H9 (cell line): ENCODE results near the gene EFCC1. TPM values are rescaled to one million over a fixed set of nuclear protein-coding genes. Genes with fewer than 3 reads are reported as not detected.

ENCODE experiments used
- DNase-seq: peaks from one replicate; pipeline ENCODE4 v3.0.0-alpha.2; 2017
- H2AFZ ChIP-seq: one replicate; pipeline ENCODE4 v1.6.1; 2013; ENCODE audit warnings: mild to moderate bottlenecking, low read length, control low read depth, moderate library complexity
- H2AK5ac ChIP-seq: 2 replicates; pipeline ENCODE4 v1.6.1; 2013; ENCODE audit warnings: low read length, control low read depth, mixed read lengths; ENCODE audit not compliant: insufficient read length
- H2BK120ac ChIP-seq: one replicate; pipeline ENCODE4 v1.6.1; 2013; ENCODE audit warnings: low read depth, mild to moderate bottlenecking, low read length, control low read depth, inconsistent platforms; ENCODE audit not compliant: poor library complexity, severe bottlenecking
- H2BK12ac ChIP-seq: 2 replicates; pipeline ENCODE4 v1.6.1; 2013; ENCODE audit warnings: low read length, control low read depth, mixed read lengths, low read depth; ENCODE audit not compliant: insufficient read length
- H2BK15ac ChIP-seq: 2 replicates; pipeline ENCODE4 v1.6.1; 2013; ENCODE audit warnings: low read depth, low read length, control low read depth
- H2BK20ac ChIP-seq: one replicate; pipeline ENCODE4 v1.6.1; 2013; ENCODE audit warnings: low read depth, mild to moderate bottlenecking, low read length, control low read depth, inconsistent platforms; ENCODE audit not compliant: poor library complexity, severe bottlenecking
- H2BK5ac ChIP-seq: 2 replicates; pipeline ENCODE4 v1.6.1; 2013; ENCODE audit warnings: low read length, control low read depth, mixed read lengths; ENCODE audit not compliant: insufficient read length
- H3K14ac ChIP-seq: 2 replicates; pipeline ENCODE4 v1.6.1; 2013; ENCODE audit warnings: low read length, control low read depth; ENCODE audit not compliant: insufficient read depth
- H3K18ac ChIP-seq: 2 replicates; pipeline ENCODE4 v1.6.1; 2013; ENCODE audit warnings: low read depth, mild to moderate bottlenecking, mixed read lengths, low read length, control low read depth; ENCODE audit not compliant: insufficient read length
- H3K23ac ChIP-seq: 2 replicates; pipeline ENCODE4 v1.6.1; 2013; ENCODE audit warnings: low read length, control low read depth, mixed read lengths, low read depth; ENCODE audit not compliant: insufficient read length
- H3K23me2 ChIP-seq: 2 replicates; pipeline ENCODE4 v1.6.1; 2013; ENCODE audit warnings: low read depth, mild to moderate bottlenecking, mixed read lengths, low read length, control low read depth; ENCODE audit not compliant: insufficient read length, poor library complexity, severe bottlenecking
- H3K27ac ChIP-seq: 2 replicates; pipeline ENCODE4 v1.5.1; 2013; ENCODE audit warnings: low read length, control low read depth, mixed read lengths, low read depth; ENCODE audit not compliant: insufficient read length
- H3K27me3 ChIP-seq: 2 replicates; pipeline ENCODE4 v1.6.1; 2013; ENCODE audit warnings: low read length, control low read depth, inconsistent platforms; ENCODE audit not compliant: insufficient read depth
- H3K4ac ChIP-seq: 2 replicates; pipeline ENCODE4 v1.6.1; 2013; ENCODE audit warnings: low read depth, mild to moderate bottlenecking, control low read depth, inconsistent platforms, low read length, moderate library complexity
- H3K4me1 ChIP-seq: 2 replicates; pipeline ENCODE4 v1.6.1; 2013; ENCODE audit warnings: low read length, control low read depth, inconsistent platforms; ENCODE audit not compliant: insufficient read depth
- H3K4me2 ChIP-seq: 2 replicates; pipeline ENCODE4 v1.6.1; 2013; ENCODE audit warnings: low read length, control low read depth, mixed read lengths; ENCODE audit not compliant: insufficient read length, insufficient read depth
- H3K56ac ChIP-seq: 2 replicates; pipeline ENCODE4 v1.6.1; 2013; ENCODE audit warnings: low read depth, mild to moderate bottlenecking, mixed read lengths, low read length, control low read depth; ENCODE audit not compliant: insufficient read length
- H3K79me1 ChIP-seq: 2 replicates; pipeline ENCODE4 v1.6.1; 2013; ENCODE audit warnings: low read depth, mild to moderate bottlenecking, moderate library complexity, low read length, control low read depth, inconsistent platforms; ENCODE audit not compliant: insufficient read depth, poor library complexity, severe bottlenecking
- H3K79me2 ChIP-seq: 2 replicates; pipeline ENCODE4 v1.6.1; 2013; ENCODE audit warnings: low read length, control low read depth, inconsistent platforms; ENCODE audit not compliant: insufficient read depth
- H3K9ac ChIP-seq: 2 replicates; pipeline ENCODE4 v1.6.1; 2013; ENCODE audit warnings: low read length, control low read depth, mixed read lengths; ENCODE audit not compliant: insufficient read length; ENCODE audit errors: extremely low read depth
- H3K9me3 ChIP-seq: one replicate; pipeline ENCODE4 v1.6.1; 2013; ENCODE audit warnings: low read depth, low read length, inconsistent platforms; ENCODE audit not compliant: control insufficient read depth
- H3T11ph ChIP-seq: one replicate; pipeline ENCODE4 v1.6.1; 2013; ENCODE audit warnings: mild to moderate bottlenecking, low read length, control low read depth, inconsistent platforms
- H4K20me1 ChIP-seq: one replicate; pipeline ENCODE4 v1.6.1; 2013; ENCODE audit not compliant: control insufficient read depth, insufficient read length, insufficient read depth
- H4K5ac ChIP-seq: 2 replicates; pipeline ENCODE4 v1.6.1; 2013; ENCODE audit warnings: low read depth, mild to moderate bottlenecking, mixed read lengths, low read length, control low read depth; ENCODE audit not compliant: insufficient read length
- H4K8ac ChIP-seq: replicated peaks from 2 replicates; pipeline ENCODE4 v1.6.1; 2013; ENCODE audit warnings: low read length, control low read depth, mixed read lengths, low read depth; ENCODE audit not compliant: insufficient read length
- H4K91ac ChIP-seq: 2 replicates; pipeline ENCODE4 v1.6.1; 2013; ENCODE audit warnings: low read depth, mild to moderate bottlenecking, moderate library complexity, mixed read lengths, low read length, control low read depth; ENCODE audit not compliant: insufficient read length
- H3K27ac Mint-ChIP-seq, 3 experiments: 2 replicates in 2 of 3; 3 replicates in 1 of 3; pipeline ENCODE4 v1.8.0; 2020 to 2021; ENCODE audit warnings: mixed read lengths in 3 of 3, mild to moderate bottlenecking in 1 of 3, moderate library complexity in 1 of 3
- H3K27me3 Mint-ChIP-seq: 2 replicates; pipeline ENCODE4 v1.8.0; 2021; ENCODE audit warnings: low read depth, mild to moderate bottlenecking, moderate library complexity, mixed read lengths
- H3K36me3 Mint-ChIP-seq, 3 experiments: 2 replicates in 2 of 3; 3 replicates in 1 of 3; pipeline ENCODE4 v1.8.0; 2020 to 2021; ENCODE audit warnings: low read depth in 3 of 3, mixed read lengths in 3 of 3; ENCODE audit not compliant: insufficient read depth in 1 of 3
- H3K4me1 Mint-ChIP-seq, 2 experiments: 2 replicates each; pipeline ENCODE4 v1.8.0; 2020; ENCODE audit warnings: mixed read lengths in 2 of 2
- H3K4me3 Mint-ChIP-seq, 2 experiments: 2 replicates in 1 of 2; 3 replicates in 1 of 2; pipeline ENCODE4 v1.8.0; 2020 to 2021; ENCODE audit warnings: mild to moderate bottlenecking in 2 of 2, mixed read lengths in 2 of 2, moderate library complexity in 1 of 2
- H3K9me3 Mint-ChIP-seq, 2 experiments: 2 replicates in 1 of 2; 3 replicates in 1 of 2; pipeline ENCODE4 v1.8.0; 2020; ENCODE audit warnings: mild to moderate bottlenecking in 2 of 2, mixed read lengths in 2 of 2, moderate library complexity in 1 of 2
- CTCF ChIP-seq: fragments of 200-600 bp; sonication (generic); conservative IDR thresholded peaks from 3 replicates; pipeline ENCODE4 v1.8.0; 2021; ENCODE audit warnings: antibody characterized with exemption, mild to moderate bottlenecking
- WGBS: extraction: QIAGEN DNeasy Blood & Tissue Kit; methylation state at CpG from one replicate; pipeline ENCODE4 v1.1.7; 2013; ENCODE audit warnings: missing lambda C conversion rate, low lambda C conversion rate, mixed read lengths; ENCODE audit not compliant: insufficient read length; ENCODE audit errors: extremely low coverage; 5-methylcytosine and 5-hydroxymethylcytosine counted together
- total RNA-seq: library from RNA; stranded (reverse); gene quantifications from 2 replicates; pipeline ENCODE4 v1.2.1, GENCODE V29; 2021

The EFCC1 gene
- total RNA-seq, 1 experiment from 2014 or later = 0.09 TPM

GRCh38 chr3:129047553-129047839 is 46.4 kb downstream of the EFCC1 start:
- H3K23ac ChIP-seq = no peak overlapping the region
- no peak overlapping the region for H3K4ac ChIP-seq
- Mint-ChIP-seq H3K36me3 (peaks cover 0 to 6% (median 0%) of the 10 kb centered on the region in 3 experiments; a peak in 2 of 7 replicates), H3K27ac (no peak overlapping the region), H3K4me3 (no peak overlapping the region; a peak in 1 of 5 replicates), H3K9me3 (peaks cover 10 to 19% of the 10 kb centered on the region in 2 experiments; a peak in 4 of 5 replicates), H3K27me3 (peaks cover 2% of the 10 kb centered on the region; the same call in 1 of the 2 replicates), H3K4me1 (peaks cover 0 to 2% of the 10 kb centered on the region in 2 experiments; a peak in 1 of 4 replicates)
- H3K27me3 ChIP-seq = no peaks in the 10 kb centered on the region
- H3K27ac ChIP-seq = no peak overlapping the region
- no peak overlapping the region for H2BK20ac ChIP-seq
- no peak overlapping the region for H3K56ac ChIP-seq
- H3K9ac ChIP-seq = no peak overlapping the region
- H4K5ac ChIP-seq = no peak overlapping the region
- H4K91ac ChIP-seq = no peak overlapping the region
- H2AK5ac ChIP-seq = no peak overlapping the region
- no peak overlapping the region for H3K4me2 ChIP-seq
- no peak overlapping the region for H2BK15ac ChIP-seq
- no peak for TF ChIP-seq CTCF
- WGBS = no CpG with 5 or more reads among the region's 6 CpGs
- no peak overlapping the region for H3T11ph ChIP-seq
- no peaks in the 10 kb centered on the region for H3K79me1 ChIP-seq
- H2BK5ac ChIP-seq = no peak overlapping the region
- no peaks in the 10 kb centered on the region for H3K4me1 ChIP-seq
- H2AFZ ChIP-seq = no peak overlapping the region
- H3K14ac ChIP-seq = no peak overlapping the region
- H3K23me2 ChIP-seq = no peaks in the 10 kb centered on the region
- no peak overlapping the region for H2BK12ac ChIP-seq
- H4K8ac ChIP-seq = no peak overlapping the region
- no peak overlapping the region for H3K18ac ChIP-seq
- no peak for DNase-seq
- H3K9me3 ChIP-seq = no peaks in the 10 kb centered on the region
- H2BK120ac ChIP-seq = no peak overlapping the region
- H3K79me2 ChIP-seq = no peaks in the 10 kb centered on the region
- no peaks in the 10 kb centered on the region for H4K20me1 ChIP-seq
